Fibroblast of mammary gland (primary cell): Measurements from ENCODE around the gene NCAM2.

Source experiments
- DNase-seq: peaks from one replicate; pipeline ENCODE4 v3.0.0-alpha.2; 2010; ENCODE audit warnings: low read depth
- H3K4me3 ChIP-seq: 2 replicates; pipeline ENCODE4 v1.5.1; 2011; ENCODE audit warnings: low read depth, mild to moderate bottlenecking, low read length, moderate library complexity; ENCODE audit not compliant: control insufficient read depth
- CTCF ChIP-seq: conservative IDR thresholded peaks from 2 replicates; pipeline ENCODE4 v1.5.1; 2011; ENCODE audit warnings: low read depth, low read length, inconsistent platforms; ENCODE audit not compliant: control insufficient read depth, insufficient read depth

Gene NCAM2

GRCh38 chr21:21290751-21291150, 292.5 kb downstream of the NCAM2 start:
- no peak for DNase-seq
- no peak for TF ChIP-seq CTCF
- H3K4me3 ChIP-seq: no peak overlapping the region

DNA sequence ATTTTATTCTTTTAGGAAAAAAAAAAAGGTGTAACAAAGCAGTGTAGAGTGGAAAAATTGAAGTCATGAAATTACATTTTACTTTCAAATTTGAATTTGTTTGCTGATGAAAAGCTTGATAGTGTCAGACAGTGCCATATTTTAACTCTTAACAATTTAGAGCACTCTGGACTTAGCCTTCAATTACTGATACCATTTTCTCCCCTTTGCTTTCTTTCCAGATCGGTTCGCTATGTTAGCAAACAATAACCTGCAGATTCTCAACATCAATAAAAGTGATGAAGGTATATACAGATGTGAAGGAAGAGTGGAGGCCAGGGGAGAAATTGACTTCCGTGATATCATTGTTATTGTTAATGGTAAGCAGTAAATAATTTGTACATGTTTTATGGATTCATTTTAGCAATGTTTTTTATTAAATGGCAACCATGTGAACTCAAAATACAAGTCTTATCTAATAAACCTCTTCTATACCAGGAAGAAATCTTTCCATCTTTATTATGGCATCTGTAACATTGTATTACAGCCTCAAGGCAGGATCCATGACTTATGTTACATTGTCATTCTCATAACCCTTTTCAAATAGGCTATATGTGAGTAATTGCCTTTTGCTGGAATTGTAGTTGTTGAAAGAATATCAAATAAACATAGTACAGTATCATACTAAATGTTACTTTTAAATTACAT, 293.8 kb downstream of the NCAM2 start:
- no peak overlapping the region for H3K4me3 ChIP-seq
- TF ChIP-seq CTCF: no peak
- DNase-seq: no peak

DNA sequence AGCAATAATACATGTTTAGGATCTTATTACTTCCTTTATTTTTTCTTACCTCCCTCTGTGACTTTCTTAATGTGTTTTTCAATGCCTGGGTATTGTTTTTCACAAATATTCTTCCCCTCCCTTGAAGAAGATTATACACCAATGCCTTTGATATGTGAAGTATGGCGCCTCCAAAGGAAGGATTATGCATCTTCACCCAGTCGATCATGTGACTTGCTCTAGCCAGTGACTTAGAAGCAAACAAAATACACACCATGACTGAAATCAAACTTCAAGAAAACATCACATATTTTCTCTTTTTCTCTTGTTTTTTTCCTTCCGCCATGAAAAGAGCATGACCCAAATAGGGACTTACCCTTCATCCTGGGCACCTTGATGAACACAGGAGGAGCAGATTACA, 297.1 kb downstream of the NCAM2 start:
- DNase-seq: no peak
- no peak overlapping the region for H3K4me3 ChIP-seq
- TF ChIP-seq CTCF: no peak

DNA sequence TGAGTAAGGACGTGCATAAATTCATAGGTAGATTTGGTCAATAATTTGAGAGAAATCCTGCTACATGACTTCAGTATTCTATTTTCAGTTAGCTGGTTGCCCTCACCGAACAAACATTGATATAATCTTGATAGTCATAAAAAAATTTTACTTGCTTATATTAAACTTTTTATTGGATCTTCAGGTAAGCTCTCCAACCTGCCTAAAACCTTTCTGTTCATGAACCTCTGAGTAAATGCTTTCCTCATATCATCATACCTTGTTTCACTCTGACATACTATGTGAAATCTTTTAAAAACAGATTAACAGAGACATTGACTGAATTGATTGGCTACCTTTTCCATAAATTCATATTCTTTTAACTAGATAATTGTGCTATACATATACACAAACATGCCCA, 299.0 kb downstream of the NCAM2 start:
- DNase-seq: no peak
- H3K4me3 ChIP-seq: no peak overlapping the region
- TF ChIP-seq CTCF: no peak

DNA sequence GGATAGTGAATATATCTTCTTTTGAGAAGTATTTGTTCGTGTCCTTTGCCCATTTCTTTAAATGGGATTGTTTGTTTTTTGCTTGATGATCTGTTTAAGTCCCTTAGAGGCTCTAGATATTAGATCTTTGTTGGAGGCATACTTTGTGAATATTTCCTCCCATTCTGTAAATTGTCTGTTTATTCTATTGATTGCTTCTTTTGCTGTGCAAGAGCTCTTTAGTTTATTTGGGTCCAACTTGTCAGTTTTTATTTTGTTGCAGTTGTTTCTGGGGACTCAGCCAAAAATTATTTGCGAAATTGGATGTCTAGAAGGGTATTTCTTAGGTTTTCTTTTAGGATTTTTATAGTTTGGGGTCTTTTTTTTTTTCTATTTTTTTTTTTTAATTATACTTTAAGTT, 302.8 kb downstream of the NCAM2 start:
- DNase-seq: no peak
- no peak overlapping the region for H3K4me3 ChIP-seq
- TF ChIP-seq CTCF: no peak

DNA sequence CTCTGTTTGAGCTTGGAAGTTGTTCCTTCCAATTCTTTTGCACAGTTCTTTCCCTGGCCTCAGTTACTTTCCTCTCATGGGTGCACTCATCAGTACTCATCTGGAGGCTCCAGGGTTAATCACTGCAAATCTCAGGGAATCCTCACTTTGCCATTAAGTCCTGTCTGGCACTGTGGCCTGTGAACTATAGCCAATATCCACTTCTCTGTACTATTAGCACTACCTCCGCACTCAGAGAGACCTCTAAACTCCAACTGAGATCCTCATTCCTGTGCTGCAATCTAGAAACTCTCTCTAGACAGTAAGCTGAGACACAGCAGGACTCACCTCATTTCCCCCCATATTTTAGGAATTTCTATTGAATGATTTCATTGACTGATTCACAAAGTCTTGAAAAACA, 311.3 kb downstream of the NCAM2 start:
- no peak for TF ChIP-seq CTCF
- no peak for DNase-seq
- H3K4me3 ChIP-seq: no peak overlapping the region

- TF ChIP-seq CTCF: no peak
- no peak overlapping the region for H3K4me3 ChIP-seq
- DNase-seq: no peak
Observed at GRCh38 chr21:21324297-21324696, 326.1 kb downstream of the NCAM2 start.
